Breast epithelium (tissue), 3 donors: ENCODE data around the gene SCEL.

Experiments used
- CTCF ChIP-seq, 3 donors: fragments of 450-650 bp; IDR thresholded peaks; one replicate each; pipeline ENCODE4 v1.5.1; 2016 to 2017; ENCODE audit warnings: antibody characterized with exemption in 3 of 3, mild to moderate bottlenecking in 3 of 3, moderate library complexity in 3 of 3
- POLR2A ChIP-seq: fragments of 450-650 bp; IDR thresholded peaks from one replicate; pipeline ENCODE4 v1.6.1; 2016; ENCODE audit warnings: antibody characterized with exemption, mild to moderate bottlenecking, moderate library complexity

DNA sequence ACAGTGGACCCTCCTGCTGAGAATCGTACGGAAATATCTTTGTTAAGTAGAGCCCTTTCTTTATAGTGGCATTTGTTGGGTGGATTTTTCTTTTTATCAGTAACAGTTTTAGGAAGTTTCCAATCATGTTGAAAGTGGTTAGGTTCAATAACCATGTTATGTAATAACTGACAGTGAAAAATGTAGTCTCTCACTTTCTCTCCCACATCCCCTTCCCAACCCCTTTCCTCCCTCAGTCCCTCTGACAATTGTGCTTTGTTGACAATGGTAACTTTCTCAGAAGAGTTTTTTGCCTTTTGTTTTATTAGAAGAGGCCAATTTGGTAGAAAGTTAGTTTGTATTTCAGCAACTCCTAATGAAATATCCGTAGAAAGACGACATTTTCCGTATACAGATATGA, 84.1 kb downstream of the SCEL start:
- no peak for TF ChIP-seq POLR2A
- TF ChIP-seq CTCF (IDR thresholded peaks at IDR 0.05), result no peak
